Measurements from ENCODE around the gene TNPO3. TPM values are rescaled to one million over a fixed set of nuclear protein-coding genes. Genes with fewer than 3 reads are reported as not detected.
"Not testable (repeated sequence)": the region's sequence is repeated elsewhere in the genome, so short reads cannot be mapped to it uniquely, and the experiment has no call there.

The TNPO3 gene
- polyA plus RNA-seq, 4 donors: 35.8 to 49.0 (median 43.9) TPM

- DNase-seq (ENCODE audit: low read depth in 4 of 4, low spot score in 2 of 4): no peak
Measured at GRCh38 chr7:128968624-128969023, 86.3 kb downstream of the TNPO3 start.

DNA sequence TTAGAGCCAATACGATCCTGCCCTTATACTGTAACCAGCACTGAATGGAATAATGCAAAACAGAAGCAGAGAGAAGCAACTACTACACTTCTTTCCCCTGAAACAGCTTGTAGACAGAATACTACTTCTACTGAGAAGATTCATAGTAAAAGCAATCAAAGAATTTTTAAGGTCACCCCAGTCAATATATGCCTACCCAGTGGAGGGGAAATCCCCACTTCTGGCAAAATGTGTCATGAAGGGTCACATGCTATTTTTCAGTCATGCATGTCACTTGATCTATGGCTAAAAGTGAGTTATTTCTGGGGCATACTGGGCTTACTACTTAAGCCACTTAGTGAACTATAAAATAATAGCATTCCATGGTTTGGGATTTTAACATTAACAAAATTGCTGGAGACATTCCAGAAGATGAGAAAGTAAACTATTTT lies 91.6 kb downstream of the TNPO3 start:
- DNase-seq (ENCODE audit: low read depth in 4 of 4, low spot score in 2 of 4): no peak

DNA sequence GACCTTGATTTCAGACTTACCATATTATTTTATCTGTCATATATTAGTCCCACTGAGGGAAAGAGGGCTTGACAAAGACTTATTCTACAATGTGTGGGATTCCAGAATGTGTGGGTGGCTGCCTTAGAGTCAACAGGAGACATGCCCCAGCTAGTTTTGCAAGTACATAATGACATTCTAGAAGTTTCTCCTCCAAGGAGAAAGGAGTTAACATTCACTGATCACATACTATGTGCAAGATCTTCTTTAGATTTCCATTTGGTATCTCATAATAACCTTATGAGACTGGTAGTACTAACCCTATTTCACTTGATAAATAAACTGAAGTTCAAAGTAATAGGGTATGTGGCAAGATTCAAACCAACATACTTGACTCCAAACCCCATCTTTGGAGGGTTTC lies 92.0 kb downstream of the TNPO3 start:
- no peak for DNase-seq (ENCODE audit: low read depth in 4 of 4, low spot score in 2 of 4)

GRCh38 chr7:128961030-128961659 lies 93.8 kb downstream of the TNPO3 start:
- DNase-seq (ENCODE audit: low read depth in 4 of 4, low spot score in 2 of 4): no peak

- DNase-seq (ENCODE audit: low read depth in 4 of 4, low spot score in 2 of 4): no peak
Measured at GRCh38 chr7:128959296-128959695, 95.6 kb downstream of the TNPO3 start.

- no peak for DNase-seq (ENCODE audit: low read depth in 4 of 4, low spot score in 2 of 4)
Measured at GRCh38 chr7:128955981-128956380, 98.9 kb downstream of the TNPO3 start.

DNA sequence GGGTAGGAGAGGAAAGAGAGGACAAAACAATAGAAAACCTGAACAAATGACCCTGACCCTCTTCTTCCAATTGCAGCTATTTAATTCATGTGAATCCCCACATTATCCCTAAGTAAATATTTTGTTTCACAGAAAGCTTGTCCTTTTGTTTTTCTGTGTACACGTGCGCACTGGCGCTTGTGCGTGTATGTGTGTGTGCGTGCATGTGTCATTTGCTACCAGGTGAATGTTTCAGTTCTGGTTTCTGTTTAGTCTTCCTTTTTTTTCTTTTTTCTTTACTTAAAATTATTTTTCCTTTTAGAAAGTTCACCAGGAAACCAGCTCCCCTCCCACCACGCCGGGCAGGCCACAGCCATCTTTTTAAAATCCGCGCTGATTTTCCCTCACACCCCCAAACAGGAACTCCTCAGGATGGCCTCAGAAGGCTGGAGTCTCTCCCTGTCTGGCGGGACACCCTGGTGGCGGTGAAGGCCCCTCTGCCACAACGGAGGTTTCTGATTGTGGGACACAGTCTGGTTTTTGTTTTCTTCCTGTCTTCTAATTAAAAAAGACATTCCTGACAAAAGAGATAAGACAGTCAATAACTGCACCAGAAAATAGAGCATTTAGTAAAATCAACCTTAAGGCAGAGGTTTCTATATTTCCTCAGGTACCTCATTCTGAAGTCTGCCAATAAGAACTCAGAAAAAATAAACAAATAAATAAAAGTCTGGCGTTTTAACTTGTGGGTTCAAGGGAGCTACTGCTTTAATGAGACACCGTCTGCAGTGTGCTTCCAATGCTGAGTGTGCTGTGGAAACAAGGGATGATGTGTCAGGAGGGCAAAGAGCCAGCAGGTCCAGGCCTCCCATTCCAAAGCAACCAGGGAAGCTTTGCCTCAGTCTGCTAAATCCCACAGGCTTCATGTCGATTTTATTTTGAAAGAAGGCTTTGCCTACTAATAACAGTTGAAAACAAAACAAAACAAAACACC lies 99.8 kb downstream of the TNPO3 start:
- DNase-seq (ENCODE audit: low read depth in 4 of 4, low spot score in 2 of 4): no peak

DNA sequence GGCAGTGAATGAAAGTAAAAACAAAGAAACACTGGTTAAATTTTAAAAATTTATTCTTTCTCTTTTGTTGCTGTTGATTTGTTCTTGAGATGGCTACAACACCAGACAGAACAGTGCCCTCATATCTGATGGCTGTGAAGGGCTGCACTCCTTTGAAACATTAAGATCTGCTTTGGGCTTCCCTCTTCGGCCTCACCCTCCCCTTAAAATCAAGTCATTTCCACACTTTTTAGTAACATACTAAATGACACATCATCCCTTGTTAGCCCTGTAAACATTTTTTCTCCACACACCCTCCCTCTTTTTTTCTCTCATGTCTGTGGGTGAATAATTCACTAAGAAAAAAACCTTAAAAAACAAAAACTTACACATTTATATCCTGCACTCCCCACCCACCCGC lies 100.8 kb downstream of the TNPO3 start:
- no peak for DNase-seq (ENCODE audit: low read depth in 4 of 4, low spot score in 2 of 4)

GRCh38 chr7:128951296-128951695 lies 103.6 kb downstream of the TNPO3 start:
- no peak for DNase-seq (ENCODE audit: low read depth in 4 of 4, low spot score in 2 of 4)

DNA sequence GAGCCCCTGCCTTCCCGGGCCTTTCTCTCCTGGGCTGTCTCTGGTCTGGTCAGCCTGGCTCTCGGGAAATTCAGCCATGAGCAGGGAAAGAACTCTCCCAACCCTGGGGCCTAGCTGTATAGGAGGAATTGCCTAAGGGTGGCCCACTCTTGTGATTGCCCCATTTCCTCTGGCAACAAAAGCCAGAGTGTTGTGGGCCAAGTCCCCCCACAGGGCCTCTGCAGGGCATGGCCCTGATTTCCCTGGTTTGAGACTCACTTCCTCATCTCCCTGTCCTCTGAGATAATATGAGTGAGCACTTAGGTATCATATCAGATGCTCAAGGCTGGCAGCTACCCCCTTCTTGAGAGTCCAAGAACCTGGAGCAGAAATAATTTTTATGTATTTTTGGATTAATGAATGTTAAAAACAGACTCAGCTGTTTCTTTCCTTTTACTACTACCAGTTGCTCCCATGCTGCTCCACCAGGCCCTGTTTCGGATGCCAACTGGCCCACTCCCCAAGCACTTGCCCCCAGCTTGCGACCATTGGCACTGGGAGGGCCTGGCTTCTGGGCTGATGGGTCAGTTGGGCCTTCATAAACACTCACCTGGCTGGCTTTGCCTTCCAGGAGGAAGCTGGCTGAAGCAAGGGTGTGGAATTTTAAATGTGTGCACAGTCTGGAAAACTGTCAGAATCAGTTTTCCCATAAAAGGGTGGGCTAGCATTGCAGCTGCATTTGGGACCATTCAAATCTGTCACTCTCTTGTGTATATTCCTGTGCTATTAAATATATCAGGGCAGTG lies 105.7 kb downstream of the TNPO3 start:
- no peak for DNase-seq (ENCODE audit: low read depth in 4 of 4, low spot score in 2 of 4)

- DNase-seq (ENCODE audit: low read depth in 4 of 4, low spot score in 2 of 4): no peak
Measured at GRCh38 chr7:128948312-128948973, 106.5 kb downstream of the TNPO3 start.

DNA sequence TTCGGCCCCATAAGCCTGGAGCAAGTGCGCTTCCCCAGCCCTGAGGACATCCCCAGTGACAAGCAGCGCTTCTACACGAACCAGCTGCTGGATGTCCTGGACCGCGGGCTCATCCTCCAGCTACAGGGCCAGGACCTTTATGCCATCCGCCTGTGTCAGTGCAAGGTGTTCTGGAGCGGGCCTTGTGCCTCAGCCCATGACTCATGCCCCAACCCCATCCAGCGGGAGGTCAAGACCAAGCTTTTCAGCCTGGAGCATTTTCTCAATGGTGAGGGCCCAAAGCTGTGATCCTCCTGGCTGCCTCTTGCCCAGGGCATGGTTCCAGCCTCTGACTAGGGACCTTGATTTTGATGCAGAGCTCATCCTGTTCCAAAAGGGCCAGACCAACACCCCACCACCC lies 107.1 kb downstream of the TNPO3 start:
- DNase-seq (ENCODE audit: low read depth in 4 of 4, low spot score in 2 of 4): no peak

DNA sequence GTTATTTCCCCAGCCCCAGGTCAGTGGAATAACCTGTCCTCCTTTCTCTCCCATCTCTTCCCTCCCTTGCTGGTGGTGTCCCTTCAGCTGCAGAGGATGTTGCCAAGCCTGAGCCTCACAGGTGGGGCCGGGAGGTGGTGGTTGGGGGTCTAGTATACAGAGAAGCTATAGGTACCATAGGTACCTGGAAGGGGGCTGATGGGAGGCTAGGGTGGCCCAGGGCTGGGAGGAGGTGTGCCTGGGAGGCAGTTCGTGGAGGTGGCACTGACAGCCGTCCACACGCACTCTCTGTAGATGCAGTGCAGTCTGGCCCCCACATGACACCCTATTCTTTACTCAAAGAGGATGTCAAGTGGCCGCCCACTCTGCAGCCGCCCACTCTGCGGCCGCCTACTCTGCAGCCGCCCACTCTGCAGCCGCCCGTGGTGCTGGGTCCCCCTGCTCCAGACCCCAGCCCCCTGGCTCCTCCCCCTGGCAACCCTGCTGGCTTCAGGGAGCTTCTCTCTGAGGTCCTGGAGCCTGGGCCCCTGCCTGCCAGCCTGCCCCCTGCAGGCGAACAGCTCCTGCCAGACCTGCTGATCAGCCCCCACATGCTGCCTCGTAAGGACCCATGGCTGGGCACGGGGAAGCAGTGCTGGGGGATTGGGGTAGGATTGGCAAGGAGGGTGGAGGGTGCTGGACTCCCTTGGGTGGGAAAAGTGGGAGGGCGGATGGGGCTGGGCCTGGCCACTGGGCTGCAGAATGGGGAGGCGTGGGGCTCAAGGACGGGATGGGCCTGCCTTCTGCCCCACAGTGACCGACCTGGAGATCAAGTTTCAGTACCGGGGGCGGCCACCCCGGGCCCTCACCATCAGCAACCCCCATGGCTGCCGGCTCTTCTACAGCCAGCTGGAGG lies 107.7 kb downstream of the TNPO3 start:
- no peak for DNase-seq (ENCODE audit: low read depth in 4 of 4, low spot score in 2 of 4)

- no peak for DNase-seq (ENCODE audit: low read depth in 4 of 4, low spot score in 2 of 4)
Measured at GRCh38 chr7:128945668-128946366, 109.1 kb downstream of the TNPO3 start.

- DNase-seq (ENCODE audit: low read depth in 4 of 4, low spot score in 2 of 4): no peak
Measured at GRCh38 chr7:128944487-128945236, 110.2 kb downstream of the TNPO3 start.

GRCh38 chr7:128943251-128943650 lies 111.7 kb downstream of the TNPO3 start:
- not testable (repeated sequence) for DNase-seq (ENCODE audit: low read depth in 4 of 4, low spot score in 2 of 4)

GRCh38 chr7:128941946-128942526 lies 112.9 kb downstream of the TNPO3 start:
- DNase-seq (ENCODE audit: low read depth in 4 of 4, low spot score in 2 of 4): no peak

Data from left renal cortex interstitium (tissue), 4 donors.